Measurements from ENCODE around the gene RTL1.

The RTL1 gene

GRCh38 chr14:100894416-100894815 lies 9.1 kb downstream of the RTL1 start:
- no peaks in the 10 kb centered on the region for H3F3A ChIP-seq (ENCODE audit: insufficient read depth)
- no peak overlapping the region for H3K9ac ChIP-seq (ENCODE audit: low read length)
- no peak overlapping the region for H3K27ac ChIP-seq (ENCODE audit: low read depth, low read length)
- no peak overlapping the region for H3K4me2 ChIP-seq (ENCODE audit: low read depth, low read length, poor library complexity, severe bottlenecking)
- H3K9me3 ChIP-seq (ENCODE audit: insufficient read depth, low read length), result no peaks in the 10 kb centered on the region
- no peaks in the 10 kb centered on the region for H4K20me1 ChIP-seq (ENCODE audit: low read depth, low read length)
- H3K9me2 ChIP-seq (replicated peaks; ENCODE audit: insufficient read depth, low read length), result no peaks in the 10 kb centered on the region
- no peaks in the 10 kb centered on the region for H3K79me2 ChIP-seq (ENCODE audit: insufficient read depth, low read length)
- no peaks in the 10 kb centered on the region for H3K27me3 ChIP-seq (ENCODE audit: low read length)
- no peak overlapping the region for H3K4me3 ChIP-seq (ENCODE audit: insufficient read depth, low read length, poor library complexity, severe bottlenecking)
- no peaks in the 10 kb centered on the region for H3K36me3 ChIP-seq (ENCODE audit: low read length)
- TF ChIP-seq CTCF (IDR thresholded peaks at IDR 0.05; ENCODE audit: insufficient read depth, low read length, poor library complexity, severe bottlenecking) (no peak), EZH2phosphoT487 (conservative IDR thresholded peaks at IDR 0.05; ENCODE audit: low read length) (no peak)
- no peak overlapping the region for H2AFZ ChIP-seq (ENCODE audit: low read depth, low read length, severe bottlenecking)

GRCh38 chr14:100893760-100894159 lies 9.8 kb downstream of the RTL1 start:
- TF ChIP-seq CTCF (IDR thresholded peaks at IDR 0.05; ENCODE audit: insufficient read depth, low read length, poor library complexity, severe bottlenecking), result no peak
- TF ChIP-seq EZH2phosphoT487 (conservative IDR thresholded peaks at IDR 0.05; ENCODE audit: low read length), result no peak
- H2AFZ ChIP-seq (ENCODE audit: low read depth, low read length, severe bottlenecking), result no peak overlapping the region
- H3K36me3 ChIP-seq (ENCODE audit: low read length), result no peaks in the 10 kb centered on the region
- no peaks in the 10 kb centered on the region for H3K9me3 ChIP-seq (ENCODE audit: insufficient read depth, low read length)
- no peaks in the 10 kb centered on the region for H4K20me1 ChIP-seq (ENCODE audit: low read depth, low read length)
- no peak overlapping the region for H3K4me3 ChIP-seq (ENCODE audit: insufficient read depth, low read length, poor library complexity, severe bottlenecking)
- H3K27ac ChIP-seq (ENCODE audit: low read depth, low read length), result no peak overlapping the region
- no peaks in the 10 kb centered on the region for H3K9me2 ChIP-seq (replicated peaks; ENCODE audit: insufficient read depth, low read length)
- no peak overlapping the region for H3K4me2 ChIP-seq (ENCODE audit: low read depth, low read length, poor library complexity, severe bottlenecking)
- H3K79me2 ChIP-seq (ENCODE audit: insufficient read depth, low read length), result no peaks in the 10 kb centered on the region
- H3F3A ChIP-seq (ENCODE audit: insufficient read depth), result no peaks in the 10 kb centered on the region
- H3K27me3 ChIP-seq (ENCODE audit: low read length), result no peaks in the 10 kb centered on the region
- H3K9ac ChIP-seq (ENCODE audit: low read length), result no peak overlapping the region

DNA sequence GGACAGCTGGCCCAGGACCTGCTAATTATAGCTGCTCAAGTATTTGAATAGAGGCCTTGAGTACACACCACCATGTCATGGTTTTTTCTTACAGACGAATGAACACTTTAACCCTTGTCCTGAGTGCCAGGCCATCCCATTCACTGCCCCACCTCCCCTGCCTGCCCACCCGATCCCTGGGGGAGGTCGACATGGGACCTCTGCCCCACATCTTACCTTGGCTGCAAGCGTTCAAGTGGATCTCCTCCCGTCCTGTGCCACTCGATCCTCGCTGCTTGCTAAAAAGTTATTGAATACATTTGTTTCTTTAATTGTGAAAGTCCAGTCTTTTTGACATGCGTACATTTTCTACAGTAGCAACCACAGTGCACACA lies 10.3 kb downstream of the RTL1 start:
- no peak overlapping the region for H3K27ac ChIP-seq (ENCODE audit: low read depth, low read length)
- no peaks in the 10 kb centered on the region for H3K36me3 ChIP-seq (ENCODE audit: low read length)
- H3K79me2 ChIP-seq (ENCODE audit: insufficient read depth, low read length), result no peaks in the 10 kb centered on the region
- TF ChIP-seq EZH2phosphoT487 (conservative IDR thresholded peaks at IDR 0.05; ENCODE audit: low read length) (no peak), CTCF (IDR thresholded peaks at IDR 0.05; ENCODE audit: insufficient read depth, low read length, poor library complexity, severe bottlenecking) (no peak)
- H2AFZ ChIP-seq (ENCODE audit: low read depth, low read length, severe bottlenecking), result no peak overlapping the region
- H3F3A ChIP-seq (ENCODE audit: insufficient read depth), result no peaks in the 10 kb centered on the region
- no peak overlapping the region for H3K9ac ChIP-seq (ENCODE audit: low read length)
- H3K27me3 ChIP-seq (ENCODE audit: low read length), result no peaks in the 10 kb centered on the region
- no peaks in the 10 kb centered on the region for H4K20me1 ChIP-seq (ENCODE audit: low read depth, low read length)
- no peaks in the 10 kb centered on the region for H3K9me3 ChIP-seq (ENCODE audit: insufficient read depth, low read length)
- H3K4me2 ChIP-seq (ENCODE audit: low read depth, low read length, poor library complexity, severe bottlenecking), result no peak overlapping the region
- no peaks in the 10 kb centered on the region for H3K9me2 ChIP-seq (replicated peaks; ENCODE audit: insufficient read depth, low read length)
- no peak overlapping the region for H3K4me3 ChIP-seq (ENCODE audit: insufficient read depth, low read length, poor library complexity, severe bottlenecking)
